Calu3 (cell line): ENCODE results near the gene DENND6A. TPM values are rescaled to one million over a fixed set of nuclear protein-coding genes. Genes with fewer than 3 reads are reported as not detected.

ENCODE experiments used
- BruUV-seq: library from RNA; stranded (reverse); fragments of 400-500 nt; replicated peaks from 2 replicates; lab custom pipeline; 2021; lab: Mats Ljungman, UMichigan
- CTCF ChIA-PET: fragments of 300-600 bp; sonication (Branson Sonifier 250); formaldehyde crosslinking; loops from one replicate; lab custom pipeline; 2022; ENCODE audit warnings: antibody characterized with exemption; lab: Charles Lee
- DNase-seq: peaks from one replicate; pipeline ENCODE4 v3.0.0; 2022
- H3K27ac Mint-ChIP-seq: one replicate; pipeline ENCODE4 v1.8.0; 2022; ENCODE audit warnings: mixed read lengths; ENCODE audit not compliant: unreplicated experiment
- H3K27me3 Mint-ChIP-seq: one replicate; pipeline ENCODE4 v1.8.0; 2022; ENCODE audit warnings: mixed read lengths; ENCODE audit not compliant: unreplicated experiment
- H3K36me3 Mint-ChIP-seq: one replicate; pipeline ENCODE4 v1.8.0; 2022; ENCODE audit warnings: mild to moderate bottlenecking, moderate library complexity, mixed read lengths; ENCODE audit not compliant: insufficient read depth, unreplicated experiment
- H3K4me1 Mint-ChIP-seq: one replicate; pipeline ENCODE4 v1.8.0; 2022; ENCODE audit warnings: mild to moderate bottlenecking, low read depth, mixed read lengths; ENCODE audit not compliant: unreplicated experiment
- H3K4me3 Mint-ChIP-seq: one replicate; pipeline ENCODE4 v1.8.0; 2022; ENCODE audit warnings: mild to moderate bottlenecking, low read depth, moderate library complexity, mixed read lengths; ENCODE audit not compliant: unreplicated experiment
- H3K9me3 Mint-ChIP-seq: one replicate; pipeline ENCODE4 v1.8.0; 2022; ENCODE audit warnings: low read depth, mixed read lengths; ENCODE audit not compliant: unreplicated experiment
- CTCF ChIP-seq: fragments of 200-600 bp; IDR thresholded peaks from one replicate; pipeline ENCODE4 v1.8.0; 2022; ENCODE audit warnings: antibody characterized with exemption; ENCODE audit not compliant: unreplicated experiment
- intact Hi-C: fragments of 100-400 bp; cut with micrococcal nuclease; formaldehyde crosslinking; loops from one replicate; pipeline ENCODE4 v1.10.0; 2022; ENCODE audit not compliant: unreplicated experiment
- total RNA-seq: library from RNA; stranded (reverse); gene quantifications from 2 replicates; pipeline ENCODE4 v1.2.3, GENCODE V29; 2022

The DENND6A gene
- total RNA-seq, 1 experiment from 2014 or later, result 23.7 TPM

GRCh38 chr3:57729334-57730045 lies 36.6 kb upstream of the DENND6A start:
- intact Hi-C loops, result no loop called here
- no TSS peak for BruUV-seq
- TF ChIP-seq CTCF, result no peak
- Mint-ChIP-seq H3K9me3 (no peaks in the 10 kb centered on the region), H3K27ac (no peak overlapping the region), H3K4me3 (no peak overlapping the region), H3K36me3 (no peaks in the 10 kb centered on the region), H3K27me3 (no peaks in the 10 kb centered on the region), H3K4me1 (peaks cover 17% of the 10 kb centered on the region)
- CTCF ChIA-PET, result interaction anchor here (0.7 kb wide), 2 partner anchors 13 to 1209 kb away, joined by 4 read pairs; no protein-coding TSS in a partner anchor
- no peak for DNase-seq

- CTCF ChIA-PET, result interaction anchor here (0.6 to 0.7 kb wide), 2 partner anchors 19 to 560 kb away, joined by 3 to 4 read pairs; no protein-coding TSS in a partner anchor
- H3K36me3 Mint-ChIP-seq, result peaks cover 2% of the 10 kb centered on the region
- no peak overlapping the region for H3K4me3 Mint-ChIP-seq
These were observed 34.2 kb upstream of the DENND6A start for GRCh38 chr3:57727106-57727505.

GRCh38 chr3:57726397-57726796 lies 33.5 kb upstream of the DENND6A start:
- CTCF ChIA-PET, result interaction anchor here (0.7 kb wide), 1 partner anchor 20 kb away, joined by 3 read pairs; no protein-coding TSS in a partner anchor
- BruUV-seq, result no TSS peak
- Mint-ChIP-seq H3K27ac (no peak overlapping the region), H3K9me3 (no peaks in the 10 kb centered on the region), H3K4me1 (peaks cover 17% of the 10 kb centered on the region), H3K4me3 (no peak overlapping the region), H3K36me3 (peaks cover 5% of the 10 kb centered on the region), H3K27me3 (no peaks in the 10 kb centered on the region)
- intact Hi-C loops, result no loop called here
- TF ChIP-seq CTCF, result no peak
- no peak for DNase-seq

More at GRCh38 chr3:57727106-57727505, 34.2 kb upstream of the DENND6A start:
- no peak for DNase-seq
- intact Hi-C loops, result no loop called here
- TF ChIP-seq CTCF, result no peak
- Mint-ChIP-seq H3K27ac (no peak overlapping the region), H3K27me3 (no peaks in the 10 kb centered on the region), H3K9me3 (no peaks in the 10 kb centered on the region), H3K4me1 (peaks cover 17% of the 10 kb centered on the region)
- BruUV-seq, result no TSS peak

- H3K9me3 Mint-ChIP-seq, result no peaks in the 10 kb centered on the region
- H3K27ac Mint-ChIP-seq, result no peak overlapping the region
- H3K4me3 Mint-ChIP-seq, result no peak overlapping the region
- no peaks in the 10 kb centered on the region for H3K4me1 Mint-ChIP-seq
- DNase-seq, result no peak
- H3K27me3 Mint-ChIP-seq, result no peaks in the 10 kb centered on the region
- H3K36me3 Mint-ChIP-seq, result peaks cover 5% of the 10 kb centered on the region
- CTCF ChIA-PET, result no interaction called here
- no TSS peak for BruUV-seq
- intact Hi-C loops, result no loop called here
- no peak for TF ChIP-seq CTCF
These were observed 25.2 kb upstream of the DENND6A start for GRCh38 chr3:57718118-57718517.
